H9 (cell line): ENCODE results near the gene VTI1B. TPM values are rescaled to one million over a fixed set of nuclear protein-coding genes. Genes with fewer than 3 reads are reported as not detected.

Source experiments
- DNase-seq: peaks from one replicate; pipeline ENCODE4 v3.0.0-alpha.2; 2017
- H2AFZ ChIP-seq: one replicate; pipeline ENCODE4 v1.6.1; 2013; ENCODE audit warnings: mild to moderate bottlenecking, low read length, control low read depth, moderate library complexity
- H2AK5ac ChIP-seq: 2 replicates; pipeline ENCODE4 v1.6.1; 2013; ENCODE audit warnings: low read length, control low read depth, mixed read lengths; ENCODE audit not compliant: insufficient read length
- H2BK120ac ChIP-seq: one replicate; pipeline ENCODE4 v1.6.1; 2013; ENCODE audit warnings: low read depth, mild to moderate bottlenecking, low read length, control low read depth, inconsistent platforms; ENCODE audit not compliant: poor library complexity, severe bottlenecking
- H2BK12ac ChIP-seq: 2 replicates; pipeline ENCODE4 v1.6.1; 2013; ENCODE audit warnings: low read length, control low read depth, mixed read lengths, low read depth; ENCODE audit not compliant: insufficient read length
- H2BK15ac ChIP-seq: 2 replicates; pipeline ENCODE4 v1.6.1; 2013; ENCODE audit warnings: low read depth, low read length, control low read depth
- H2BK20ac ChIP-seq: one replicate; pipeline ENCODE4 v1.6.1; 2013; ENCODE audit warnings: low read depth, mild to moderate bottlenecking, low read length, control low read depth, inconsistent platforms; ENCODE audit not compliant: poor library complexity, severe bottlenecking
- H2BK5ac ChIP-seq: 2 replicates; pipeline ENCODE4 v1.6.1; 2013; ENCODE audit warnings: low read length, control low read depth, mixed read lengths; ENCODE audit not compliant: insufficient read length
- H3K14ac ChIP-seq: 2 replicates; pipeline ENCODE4 v1.6.1; 2013; ENCODE audit warnings: low read length, control low read depth; ENCODE audit not compliant: insufficient read depth
- H3K18ac ChIP-seq: 2 replicates; pipeline ENCODE4 v1.6.1; 2013; ENCODE audit warnings: low read depth, mild to moderate bottlenecking, mixed read lengths, low read length, control low read depth; ENCODE audit not compliant: insufficient read length
- H3K23ac ChIP-seq: 2 replicates; pipeline ENCODE4 v1.6.1; 2013; ENCODE audit warnings: low read length, control low read depth, mixed read lengths, low read depth; ENCODE audit not compliant: insufficient read length
- H3K23me2 ChIP-seq: 2 replicates; pipeline ENCODE4 v1.6.1; 2013; ENCODE audit warnings: low read depth, mild to moderate bottlenecking, mixed read lengths, low read length, control low read depth; ENCODE audit not compliant: insufficient read length, poor library complexity, severe bottlenecking
- H3K27ac ChIP-seq: 2 replicates; pipeline ENCODE4 v1.5.1; 2013; ENCODE audit warnings: low read length, control low read depth, mixed read lengths, low read depth; ENCODE audit not compliant: insufficient read length
- H3K27me3 ChIP-seq: 2 replicates; pipeline ENCODE4 v1.6.1; 2013; ENCODE audit warnings: low read length, control low read depth, inconsistent platforms; ENCODE audit not compliant: insufficient read depth
- H3K4ac ChIP-seq: 2 replicates; pipeline ENCODE4 v1.6.1; 2013; ENCODE audit warnings: low read depth, mild to moderate bottlenecking, control low read depth, inconsistent platforms, low read length, moderate library complexity
- H3K4me1 ChIP-seq: 2 replicates; pipeline ENCODE4 v1.6.1; 2013; ENCODE audit warnings: low read length, control low read depth, inconsistent platforms; ENCODE audit not compliant: insufficient read depth
- H3K4me2 ChIP-seq: 2 replicates; pipeline ENCODE4 v1.6.1; 2013; ENCODE audit warnings: low read length, control low read depth, mixed read lengths; ENCODE audit not compliant: insufficient read length, insufficient read depth
- H3K56ac ChIP-seq: 2 replicates; pipeline ENCODE4 v1.6.1; 2013; ENCODE audit warnings: low read depth, mild to moderate bottlenecking, mixed read lengths, low read length, control low read depth; ENCODE audit not compliant: insufficient read length
- H3K79me1 ChIP-seq: 2 replicates; pipeline ENCODE4 v1.6.1; 2013; ENCODE audit warnings: low read depth, mild to moderate bottlenecking, moderate library complexity, low read length, control low read depth, inconsistent platforms; ENCODE audit not compliant: insufficient read depth, poor library complexity, severe bottlenecking
- H3K79me2 ChIP-seq: 2 replicates; pipeline ENCODE4 v1.6.1; 2013; ENCODE audit warnings: low read length, control low read depth, inconsistent platforms; ENCODE audit not compliant: insufficient read depth
- H3K9ac ChIP-seq: 2 replicates; pipeline ENCODE4 v1.6.1; 2013; ENCODE audit warnings: low read length, control low read depth, mixed read lengths; ENCODE audit not compliant: insufficient read length; ENCODE audit errors: extremely low read depth
- H3K9me3 ChIP-seq: one replicate; pipeline ENCODE4 v1.6.1; 2013; ENCODE audit warnings: low read depth, low read length, inconsistent platforms; ENCODE audit not compliant: control insufficient read depth
- H3T11ph ChIP-seq: one replicate; pipeline ENCODE4 v1.6.1; 2013; ENCODE audit warnings: mild to moderate bottlenecking, low read length, control low read depth, inconsistent platforms
- H4K20me1 ChIP-seq: one replicate; pipeline ENCODE4 v1.6.1; 2013; ENCODE audit not compliant: control insufficient read depth, insufficient read length, insufficient read depth
- H4K5ac ChIP-seq: 2 replicates; pipeline ENCODE4 v1.6.1; 2013; ENCODE audit warnings: low read depth, mild to moderate bottlenecking, mixed read lengths, low read length, control low read depth; ENCODE audit not compliant: insufficient read length
- H4K8ac ChIP-seq: replicated peaks from 2 replicates; pipeline ENCODE4 v1.6.1; 2013; ENCODE audit warnings: low read length, control low read depth, mixed read lengths, low read depth; ENCODE audit not compliant: insufficient read length
- H4K91ac ChIP-seq: 2 replicates; pipeline ENCODE4 v1.6.1; 2013; ENCODE audit warnings: low read depth, mild to moderate bottlenecking, moderate library complexity, mixed read lengths, low read length, control low read depth; ENCODE audit not compliant: insufficient read length
- H3K27ac Mint-ChIP-seq, 3 experiments: 2 replicates in 2 of 3; 3 replicates in 1 of 3; pipeline ENCODE4 v1.8.0; 2020 to 2021; ENCODE audit warnings: mixed read lengths in 3 of 3, mild to moderate bottlenecking in 1 of 3, moderate library complexity in 1 of 3
- H3K27me3 Mint-ChIP-seq: 2 replicates; pipeline ENCODE4 v1.8.0; 2021; ENCODE audit warnings: low read depth, mild to moderate bottlenecking, moderate library complexity, mixed read lengths
- H3K36me3 Mint-ChIP-seq, 3 experiments: 2 replicates in 2 of 3; 3 replicates in 1 of 3; pipeline ENCODE4 v1.8.0; 2020 to 2021; ENCODE audit warnings: low read depth in 3 of 3, mixed read lengths in 3 of 3; ENCODE audit not compliant: insufficient read depth in 1 of 3
- H3K4me1 Mint-ChIP-seq, 2 experiments: 2 replicates each; pipeline ENCODE4 v1.8.0; 2020; ENCODE audit warnings: mixed read lengths in 2 of 2
- H3K4me3 Mint-ChIP-seq, 2 experiments: 2 replicates in 1 of 2; 3 replicates in 1 of 2; pipeline ENCODE4 v1.8.0; 2020 to 2021; ENCODE audit warnings: mild to moderate bottlenecking in 2 of 2, mixed read lengths in 2 of 2, moderate library complexity in 1 of 2
- H3K9me3 Mint-ChIP-seq, 2 experiments: 2 replicates in 1 of 2; 3 replicates in 1 of 2; pipeline ENCODE4 v1.8.0; 2020; ENCODE audit warnings: mild to moderate bottlenecking in 2 of 2, mixed read lengths in 2 of 2, moderate library complexity in 1 of 2
- WGBS: extraction: QIAGEN DNeasy Blood & Tissue Kit; methylation state at CpG from one replicate; pipeline ENCODE4 v1.1.7; 2013; ENCODE audit warnings: missing lambda C conversion rate, low lambda C conversion rate, mixed read lengths; ENCODE audit not compliant: insufficient read length; ENCODE audit errors: extremely low coverage; 5-methylcytosine and 5-hydroxymethylcytosine counted together
- total RNA-seq: library from RNA; stranded (reverse); gene quantifications from 2 replicates; pipeline ENCODE4 v1.2.1, GENCODE V29; 2021
- TF ChIP-seq, protein P1 (sequence below): fragments of 200-600 bp; sonication (generic); conservative IDR thresholded peaks from 3 replicates; pipeline ENCODE4 v1.8.0; 2021; ENCODE audit warnings: antibody characterized with exemption, mild to moderate bottlenecking

The VTI1B gene
- total RNA-seq, 1 experiment from 2014 or later, result 118 TPM

DNA sequence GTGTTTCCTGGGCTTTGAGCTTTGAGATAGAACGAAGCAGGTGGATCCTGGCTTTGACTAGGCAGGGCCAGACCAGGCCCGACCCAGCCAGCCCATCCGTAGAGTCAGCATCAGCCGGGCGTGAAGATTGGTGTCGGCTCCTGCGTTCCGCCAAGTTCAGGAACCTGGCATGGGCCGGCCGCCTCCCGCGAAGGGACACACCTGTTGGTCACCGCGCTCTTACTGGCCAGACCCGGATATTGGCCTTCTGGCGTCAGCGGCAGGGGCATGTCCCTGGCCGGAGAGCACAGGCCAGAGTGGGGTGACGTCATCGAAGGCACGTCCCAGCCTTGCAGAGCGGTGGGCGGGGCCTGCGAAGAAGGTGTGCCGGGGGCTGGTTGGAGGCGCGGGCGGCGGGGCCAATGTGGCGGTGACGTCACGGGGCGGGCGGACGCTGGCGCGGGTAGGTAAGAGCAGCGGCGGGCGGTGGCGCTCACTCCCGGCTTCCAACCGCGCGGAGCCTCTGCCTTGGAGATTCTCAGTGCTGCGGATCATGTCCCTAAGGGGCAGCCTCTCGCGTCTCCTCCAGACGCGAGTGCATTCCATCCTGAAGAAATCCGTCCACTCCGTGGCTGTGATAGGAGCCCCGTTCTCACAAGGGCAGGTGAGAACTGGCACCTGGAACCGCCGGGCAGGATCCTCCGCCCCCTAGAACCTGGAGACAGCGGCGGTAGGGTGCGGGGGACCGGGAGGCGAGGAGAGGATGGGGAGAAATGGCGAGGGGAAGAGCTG lies 54.8 kb downstream of the VTI1B start, which contains the start of gene ARG2:
ARG2 (plus strand) TSS at position 475 of the 771 bp plus-strand sequence; CDS start at position 533, 58 bp downstream.
- H3K18ac ChIP-seq, result peak within 1 kb of the TSS; percentile 24
- H3K23me2 ChIP-seq, result peaks cover 5% of the 10 kb centered on the region
- peaks cover 23 to 30% of the 10 kb centered on the region in 2 experiments for H3K4me1 Mint-ChIP-seq
- H2BK5ac ChIP-seq, result no peak within 1 kb of the TSS
- no peak within 1 kb of the TSS for H3K27ac ChIP-seq
- TF ChIP-seq, protein P1, sequence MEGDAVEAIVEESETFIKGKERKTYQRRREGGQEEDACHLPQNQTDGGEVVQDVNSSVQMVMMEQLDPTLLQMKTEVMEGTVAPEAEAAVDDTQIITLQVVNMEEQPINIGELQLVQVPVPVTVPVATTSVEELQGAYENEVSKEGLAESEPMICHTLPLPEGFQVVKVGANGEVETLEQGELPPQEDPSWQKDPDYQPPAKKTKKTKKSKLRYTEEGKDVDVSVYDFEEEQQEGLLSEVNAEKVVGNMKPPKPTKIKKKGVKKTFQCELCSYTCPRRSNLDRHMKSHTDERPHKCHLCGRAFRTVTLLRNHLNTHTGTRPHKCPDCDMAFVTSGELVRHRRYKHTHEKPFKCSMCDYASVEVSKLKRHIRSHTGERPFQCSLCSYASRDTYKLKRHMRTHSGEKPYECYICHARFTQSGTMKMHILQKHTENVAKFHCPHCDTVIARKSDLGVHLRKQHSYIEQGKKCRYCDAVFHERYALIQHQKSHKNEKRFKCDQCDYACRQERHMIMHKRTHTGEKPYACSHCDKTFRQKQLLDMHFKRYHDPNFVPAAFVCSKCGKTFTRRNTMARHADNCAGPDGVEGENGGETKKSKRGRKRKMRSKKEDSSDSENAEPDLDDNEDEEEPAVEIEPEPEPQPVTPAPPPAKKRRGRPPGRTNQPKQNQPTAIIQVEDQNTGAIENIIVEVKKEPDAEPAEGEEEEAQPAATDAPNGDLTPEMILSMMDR, result peak; percentile 19; the same call in 1 of the 3 replicates
- H3K4me2 ChIP-seq, result peak within 1 kb of the TSS; percentile 61
- DNase-seq, result peak; percentile 100
- no peak within 1 kb of the TSS for H3K4ac ChIP-seq
- H2AFZ ChIP-seq, result no peak within 1 kb of the TSS
- no peak within 1 kb of the TSS for H3K23ac ChIP-seq
- H2BK120ac ChIP-seq, result no peak within 1 kb of the TSS
- H3K9ac ChIP-seq, result peak within 1 kb of the TSS; percentile 71
- H4K5ac ChIP-seq, result no peak within 1 kb of the TSS
- no peaks in the 10 kb centered on the region for H3K79me1 ChIP-seq
- no peak within 1 kb of the TSS for H4K8ac ChIP-seq
- H3K14ac ChIP-seq, result peak within 1 kb of the TSS; percentile 80; the same call in 1 of the 2 replicates
- H3K36me3 Mint-ChIP-seq, result peaks cover 15 to 19% (median 18%) of the 10 kb centered on the region in 3 experiments
- no peak within 1 kb of the TSS for H2BK15ac ChIP-seq
- WGBS, result no CpG with 5 or more reads among the region's 62 CpGs
- peak within 1 kb of the TSS; percentile 92 to 94 for H3K4me3 Mint-ChIP-seq
- H3K4me1 ChIP-seq, result no peaks in the 10 kb centered on the region; the same call in 1 of the 2 replicates
- H3T11ph ChIP-seq, result no peak within 1 kb of the TSS
- peak within 1 kb of the TSS; percentile 0 for H2BK12ac ChIP-seq
- no peaks in the 10 kb centered on the region for H4K20me1 ChIP-seq
- no peaks in the 10 kb centered on the region for H3K79me2 ChIP-seq
- no peaks in the 10 kb centered on the region for H3K9me3 ChIP-seq
- H3K9me3 Mint-ChIP-seq, result no peaks in the 10 kb centered on the region; a peak in 2 of 5 replicates
- H3K56ac ChIP-seq, result no peak within 1 kb of the TSS
- no peak within 1 kb of the TSS for H2BK20ac ChIP-seq
- H3K27me3 Mint-ChIP-seq, result peaks cover 44% of the 10 kb centered on the region
- peak within 1 kb of the TSS; percentile 80 to 98 (median 90); a peak in 5 of 7 replicates for H3K27ac Mint-ChIP-seq
- no peak within 1 kb of the TSS for H4K91ac ChIP-seq
- H2AK5ac ChIP-seq, result no peak within 1 kb of the TSS
- no peaks in the 10 kb centered on the region; the same call in 1 of the 2 replicates for H3K27me3 ChIP-seq
